Karpas-422 (cell line): Measurements from ENCODE around the gene SLC17A4. TPM values are rescaled to one million over a fixed set of nuclear protein-coding genes. Genes with fewer than 3 reads are reported as not detected.

ENCODE experiments used
- DNase-seq: peaks from one replicate; pipeline ENCODE4 v3.0.0-alpha.2; 2015
- H2AFZ ChIP-seq: fragments of 200-600 bp; sonication (generic); 2 replicates; pipeline ENCODE4 v1.6.1; 2014; ENCODE audit warnings: antibody characterized with exemption, low read length, mixed read lengths
- H3K27ac ChIP-seq: fragments of 200-600 bp; sonication (generic); 2 replicates; pipeline ENCODE4 v1.5.1; 2014; ENCODE audit warnings: mild to moderate bottlenecking, low read length, moderate library complexity
- H3K27me3 ChIP-seq: fragments of 200-600 bp; sonication (generic); 2 replicates; pipeline ENCODE4 v1.6.1; 2014; ENCODE audit warnings: low read length, mixed read lengths
- H3K36me3 ChIP-seq: fragments of 200-600 bp; sonication (generic); 2 replicates; pipeline ENCODE4 v1.6.1; 2014; ENCODE audit warnings: low read length, mixed read lengths; ENCODE audit not compliant: insufficient read depth
- H3K4me1 ChIP-seq: fragments of 200-600 bp; sonication (generic); 2 replicates; pipeline ENCODE4 v1.6.1; 2014; ENCODE audit warnings: mild to moderate bottlenecking, low read length, mixed read lengths
- H3K4me2 ChIP-seq: fragments of 200-600 bp; sonication (generic); 2 replicates; pipeline ENCODE4 v1.6.1; 2014; ENCODE audit warnings: low read length, low read depth, mild to moderate bottlenecking; ENCODE audit not compliant: poor library complexity, severe bottlenecking
- H3K4me3 ChIP-seq: fragments of 200-600 bp; sonication (generic); 2 replicates; pipeline ENCODE4 v1.5.1; 2014; ENCODE audit warnings: mild to moderate bottlenecking, antibody characterized with exemption, low read length, mixed read lengths
- H3K79me2 ChIP-seq: fragments of 200-600 bp; sonication (generic); 2 replicates; pipeline ENCODE4 v1.6.1; 2014; ENCODE audit warnings: mild to moderate bottlenecking, low read length, mixed read lengths
- H3K9ac ChIP-seq: fragments of 200-600 bp; sonication (generic); 2 replicates; pipeline ENCODE4 v1.6.0; 2014; ENCODE audit warnings: low read length
- H3K9me2 ChIP-seq: fragments of 200-600 bp; sonication (generic), shearing (Covaris generic); replicated peaks from 2 replicates; pipeline ENCODE4 v1.6.0; 2014; ENCODE audit warnings: mild to moderate bottlenecking, low read length, moderate library complexity; ENCODE audit not compliant: insufficient read depth
- H3K9me3 ChIP-seq: fragments of 300-700, 200-600 bp; sonication (generic); 2 replicates; pipeline ENCODE4 v1.6.1; 2014; ENCODE audit warnings: low read length, mixed read lengths
- H4K20me1 ChIP-seq: fragments of 200-600 bp; sonication (generic); 2 replicates; pipeline ENCODE4 v1.6.1; 2014; ENCODE audit warnings: mild to moderate bottlenecking, antibody characterized with exemption, low read length, low read depth; ENCODE audit not compliant: insufficient read depth
- total RNA-seq: library from RNA; depleted of rRNA; stranded (reverse); fragments of >200 nt; shearing (Covaris generic); gene quantifications from 2 replicates; pipeline ENCODE4 v1.2.3, GENCODE V29; 2014; ENCODE audit warnings: low replicate concordance

The SLC17A4 gene
- total RNA-seq, 1 experiment from 2014 or later, result not detected

- no peak overlapping the region for H2AFZ ChIP-seq
- no peak overlapping the region for H3K4me2 ChIP-seq
- no peak overlapping the region for H3K9ac ChIP-seq
- no peak for DNase-seq
- no peaks in the 10 kb centered on the region for H4K20me1 ChIP-seq
- no peak overlapping the region for H3K27ac ChIP-seq
- no peaks in the 10 kb centered on the region for H3K79me2 ChIP-seq
- H3K9me3 ChIP-seq, result no peaks in the 10 kb centered on the region
- H3K36me3 ChIP-seq, result no peaks in the 10 kb centered on the region
- no peaks in the 10 kb centered on the region for H3K9me2 ChIP-seq
- no peak overlapping the region for H3K4me3 ChIP-seq
- H3K4me1 ChIP-seq, result no peaks in the 10 kb centered on the region
- no peaks in the 10 kb centered on the region for H3K27me3 ChIP-seq
Measured at GRCh38 chr6:25755483-25755882, 941 bp downstream of the SLC17A4 start.

- DNase-seq, result no peak
- Histone ChIP-seq H3K9ac (no peak overlapping the region), H4K20me1 (no peaks in the 10 kb centered on the region), H3K4me3 (no peak overlapping the region), H3K36me3 (no peaks in the 10 kb centered on the region), H3K9me2 (no peaks in the 10 kb centered on the region), H3K79me2 (no peaks in the 10 kb centered on the region), H2AFZ (no peak overlapping the region), H3K9me3 (no peaks in the 10 kb centered on the region), H3K27me3 (no peaks in the 10 kb centered on the region), H3K4me2 (no peak overlapping the region), H3K27ac (no peak overlapping the region), H3K4me1 (no peaks in the 10 kb centered on the region)
Measured at GRCh38 chr6:25756382-25757363, 2.1 kb downstream of the SLC17A4 start.

DNA sequence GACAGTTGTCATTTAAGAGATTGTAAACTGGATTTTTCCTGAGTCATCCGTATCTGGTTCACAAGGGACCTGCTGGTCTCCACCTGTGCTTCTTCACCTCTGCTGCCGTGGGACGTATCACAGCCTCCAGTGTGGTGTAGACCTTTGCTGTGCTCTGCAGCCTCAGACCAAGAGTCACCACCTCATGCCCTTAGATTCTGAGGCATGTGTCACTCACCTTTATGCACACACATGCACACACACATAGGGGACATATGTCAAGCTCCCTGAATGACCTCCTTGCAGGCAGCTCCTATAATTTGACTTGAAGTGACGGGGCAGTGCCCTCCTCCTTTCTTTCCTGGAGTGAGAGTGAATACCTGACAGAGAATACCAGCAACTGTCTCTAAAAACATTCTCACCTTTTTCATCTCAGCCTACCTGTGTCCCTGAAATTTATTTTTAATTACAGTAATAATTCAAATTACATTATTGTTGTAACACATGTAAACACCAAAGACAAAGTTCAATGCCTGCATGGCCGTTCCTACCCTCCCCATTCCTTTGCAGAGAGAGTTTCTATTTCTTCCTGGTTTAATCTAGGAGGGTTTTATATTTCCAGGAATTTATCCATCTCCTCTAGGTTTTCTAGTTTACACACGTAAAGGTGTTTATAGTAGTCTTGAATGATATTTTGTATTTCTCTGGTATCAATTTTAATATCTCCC is 3.5 kb downstream of the SLC17A4 start:
- H4K20me1 ChIP-seq, result no peaks in the 10 kb centered on the region
- no peaks in the 10 kb centered on the region for H3K36me3 ChIP-seq
- no peaks in the 10 kb centered on the region for H3K9me2 ChIP-seq
- no peaks in the 10 kb centered on the region for H3K79me2 ChIP-seq
- no peak overlapping the region for H3K27ac ChIP-seq
- H3K4me3 ChIP-seq, result no peak overlapping the region
- H3K4me2 ChIP-seq, result no peak overlapping the region
- no peaks in the 10 kb centered on the region for H3K27me3 ChIP-seq
- DNase-seq, result no peak
- H3K9ac ChIP-seq, result no peak overlapping the region
- no peaks in the 10 kb centered on the region for H3K9me3 ChIP-seq
- no peak overlapping the region for H2AFZ ChIP-seq
- no peaks in the 10 kb centered on the region for H3K4me1 ChIP-seq

- Histone ChIP-seq H3K9ac (no peak overlapping the region), H4K20me1 (no peaks in the 10 kb centered on the region), H3K4me1 (no peaks in the 10 kb centered on the region), H3K9me3 (no peaks in the 10 kb centered on the region), H3K27me3 (no peaks in the 10 kb centered on the region), H3K36me3 (no peaks in the 10 kb centered on the region), H2AFZ (no peak overlapping the region), H3K4me3 (no peak overlapping the region), H3K27ac (no peak overlapping the region), H3K9me2 (no peaks in the 10 kb centered on the region), H3K4me2 (no peak overlapping the region), H3K79me2 (no peaks in the 10 kb centered on the region)
- no peak for DNase-seq
Measured at GRCh38 chr6:25764611-25765010, 10.1 kb downstream of the SLC17A4 start.

DNA sequence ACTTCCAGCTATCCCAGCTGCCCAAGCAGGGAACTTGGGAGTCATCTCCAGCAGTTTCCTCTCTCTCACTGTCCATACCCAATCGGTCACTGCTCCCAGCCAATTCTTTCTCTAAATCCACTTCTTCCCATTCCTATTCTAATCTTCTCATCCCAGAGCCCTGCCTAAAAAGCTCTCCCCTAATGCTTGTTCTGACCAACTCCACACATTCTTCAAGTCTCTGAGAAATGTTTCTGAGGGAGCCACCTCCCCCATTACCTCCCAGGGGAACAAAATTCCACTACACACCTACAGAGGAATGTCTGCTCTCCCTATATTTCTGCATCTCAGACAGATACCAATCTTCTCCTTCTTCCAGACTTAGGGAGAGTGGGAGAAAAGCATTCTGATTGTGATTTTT is 14.0 kb downstream of the SLC17A4 start:
- Histone ChIP-seq H3K27me3 (no peaks in the 10 kb centered on the region), H3K9me3 (no peaks in the 10 kb centered on the region), H3K9ac (no peak overlapping the region), H3K36me3 (no peaks in the 10 kb centered on the region), H4K20me1 (no peaks in the 10 kb centered on the region), H2AFZ (no peak overlapping the region), H3K79me2 (no peaks in the 10 kb centered on the region), H3K4me3 (no peak overlapping the region), H3K4me2 (no peak overlapping the region), H3K27ac (no peak overlapping the region), H3K4me1 (no peaks in the 10 kb centered on the region), H3K9me2 (no peaks in the 10 kb centered on the region)
- DNase-seq, result no peak

- Histone ChIP-seq H2AFZ (no peak overlapping the region), H3K27ac (no peak overlapping the region), H3K4me2 (no peak overlapping the region), H3K9me2 (no peaks in the 10 kb centered on the region), H3K9ac (no peak overlapping the region), H4K20me1 (no peaks in the 10 kb centered on the region), H3K9me3 (no peaks in the 10 kb centered on the region), H3K4me1 (no peaks in the 10 kb centered on the region), H3K27me3 (no peaks in the 10 kb centered on the region), H3K4me3 (no peak overlapping the region), H3K79me2 (no peaks in the 10 kb centered on the region), H3K36me3 (no peaks in the 10 kb centered on the region)
- no peak for DNase-seq
Measured at GRCh38 chr6:25769983-25770382, 15.4 kb downstream of the SLC17A4 start.

DNA sequence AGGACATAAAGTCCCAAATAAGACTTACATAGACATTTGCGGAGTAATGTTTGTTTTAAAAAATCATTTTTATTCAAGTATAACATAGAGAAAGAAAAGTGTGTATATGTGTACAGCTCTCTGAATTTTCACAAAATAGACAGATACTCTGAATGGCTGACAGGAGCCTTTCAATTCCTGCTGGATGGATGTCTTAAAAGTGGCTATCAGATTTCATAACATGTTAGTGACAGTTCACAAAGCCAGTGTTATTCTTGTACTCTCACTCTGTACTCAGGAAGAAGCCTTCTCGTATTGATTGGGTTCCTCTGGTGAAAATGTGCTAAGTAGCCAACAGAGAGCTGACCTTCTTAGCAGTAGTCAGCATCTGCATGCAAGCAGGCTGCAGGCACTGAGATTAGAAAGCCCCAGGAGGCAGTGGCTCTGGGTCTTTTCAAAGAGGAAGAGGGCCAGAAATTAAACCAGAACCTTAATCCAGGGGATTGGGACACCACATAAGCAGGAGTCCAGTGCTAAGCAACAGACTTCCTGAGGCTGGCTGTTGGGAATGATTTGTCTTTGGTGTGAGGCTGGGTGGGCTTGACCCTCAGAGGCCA is 19.7 kb downstream of the SLC17A4 start:
- Histone ChIP-seq H4K20me1 (no peaks in the 10 kb centered on the region), H3K27me3 (no peaks in the 10 kb centered on the region), H2AFZ (no peak overlapping the region), H3K9me3 (no peaks in the 10 kb centered on the region), H3K4me1 (no peaks in the 10 kb centered on the region), H3K36me3 (no peaks in the 10 kb centered on the region), H3K79me2 (no peaks in the 10 kb centered on the region), H3K9ac (no peak overlapping the region), H3K4me3 (no peak overlapping the region), H3K27ac (no peak overlapping the region), H3K9me2 (no peaks in the 10 kb centered on the region), H3K4me2 (no peak overlapping the region)
- DNase-seq, result no peak

DNA sequence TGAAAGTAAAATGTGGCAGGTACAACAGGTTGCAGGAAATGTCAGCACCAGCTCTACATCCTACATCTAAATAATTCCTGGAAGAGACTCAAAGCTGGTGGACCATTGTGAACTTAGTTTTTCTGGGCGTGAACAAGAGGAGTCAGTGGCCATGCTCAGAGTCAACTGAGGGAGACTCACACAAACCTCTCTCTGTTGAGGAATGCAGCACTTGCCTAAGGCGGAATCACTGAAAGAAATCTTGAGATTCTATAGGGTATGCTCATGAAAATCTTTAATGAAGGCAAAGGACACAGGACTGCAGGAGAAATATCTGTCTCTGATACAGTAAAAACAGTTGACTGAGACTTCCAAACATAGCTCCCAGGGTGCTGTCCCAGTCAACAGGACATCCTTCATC is 22.5 kb downstream of the SLC17A4 start:
- H3K4me2 ChIP-seq, result no peak overlapping the region
- no peaks in the 10 kb centered on the region for H3K9me3 ChIP-seq

More for the DNA sequence above, 22.5 kb downstream of the SLC17A4 start:
- no peaks in the 10 kb centered on the region for H4K20me1 ChIP-seq
- no peaks in the 10 kb centered on the region for H3K4me1 ChIP-seq
- H3K27ac ChIP-seq, result no peak overlapping the region
- H2AFZ ChIP-seq, result no peak overlapping the region
- no peaks in the 10 kb centered on the region for H3K36me3 ChIP-seq
- no peaks in the 10 kb centered on the region for H3K9me2 ChIP-seq
- H3K4me3 ChIP-seq, result no peak overlapping the region
- H3K27me3 ChIP-seq, result no peaks in the 10 kb centered on the region; the same call in 1 of the 2 replicates
- H3K9ac ChIP-seq, result no peak overlapping the region
- H3K79me2 ChIP-seq, result no peaks in the 10 kb centered on the region
- no peak for DNase-seq
